HepG2 (cell line): ENCODE measurements around the gene ARSB. TPM values are rescaled to one million over a fixed set of nuclear protein-coding genes. Genes with fewer than 3 reads are reported as not detected.
A peak's percentile ranks its signal among the peaks of the same experiment; 100 is the strongest.

Source experiments
- CENPT ChIP-seq: sonication (generic); formaldehyde crosslinking; IDR thresholded peaks from 2 replicates; pipeline ENCODE4 v1.8.0; 2022; ENCODE audit warnings: low read depth, mild to moderate bottlenecking, moderate library complexity, missing genetic modification reagents
- KDM3A ChIP-seq: IDR thresholded peaks from 2 replicates; pipeline ENCODE4 v1.6.1; 2018; ENCODE audit warnings: low read depth, missing compliant biosample characterization
- RAD51 ChIP-seq: fragments of 450-650 bp; IDR thresholded peaks from 2 replicates; pipeline ENCODE4 v1.6.1; 2016; ENCODE audit warnings: borderline replicate concordance
- SAP130 ChIP-seq: IDR thresholded peaks from 2 replicates; pipeline ENCODE4 v1.6.1; 2016; ENCODE audit warnings: low read depth
- YEATS2 ChIP-seq: sonication (generic); formaldehyde crosslinking; IDR thresholded peaks from 2 replicates; pipeline ENCODE4 v1.4.0; 2020; ENCODE audit warnings: missing genetic modification reagents, borderline replicate concordance
- ZBTB7A ChIP-seq: sonication (generic); formaldehyde crosslinking; IDR thresholded peaks from 2 replicates; pipeline ENCODE4 v1.8.0; 2022; ENCODE audit warnings: mild to moderate bottlenecking, missing genetic modification reagents
- ZNF292 ChIP-seq: sonication (generic); formaldehyde crosslinking; IDR thresholded peaks from 2 replicates; pipeline ENCODE4 v1.8.1; 2022; ENCODE audit warnings: mild to moderate bottlenecking, low read depth, missing genetic modification reagents, borderline replicate concordance
- ZNF430 ChIP-seq: sonication (generic); formaldehyde crosslinking; IDR thresholded peaks from 2 replicates; pipeline ENCODE4 v1.9.0; 2021; ENCODE audit warnings: mild to moderate bottlenecking, missing genetic modification reagents
- polyA plus RNA-seq, 8 experiments: library from polyadenylated mRNA; depleted of rRNA in 3 of 8; stranded (reverse) in 7 of 8; unstranded in 1 of 8; fragments of >200 nt; fragmentation: Illumina TruSeq in 4 of 8; extraction: Trizol in 4 of 8; gene quantifications; 2 replicates each; pipeline versions ENCODE4 v1.2.1 to v1.2.3, GENCODE V29; 2011 to 2016; ENCODE audit warnings: low read depth in 4 of 8, missing spikeins in 1 of 8, mixed read lengths in 1 of 8; ENCODE audit not compliant: insufficient read depth in 1 of 8
- total RNA-seq, 5 experiments: library from RNA; depleted of rRNA; stranded (reverse); fragments of >200 nt; fragmentation: Illumina TruSeq; extraction: Trizol; gene quantifications; 2 replicates each; pipeline ENCODE4 v1.2.3, GENCODE V29; 2016; ENCODE audit warnings: low read depth in 1 of 5
- TF ChIP-seq, protein P1 (sequence below): sonication (generic); formaldehyde crosslinking; IDR thresholded peaks from 2 replicates; pipeline ENCODE4 v1.8.1; 2022; ENCODE audit warnings: low read depth, mild to moderate bottlenecking, missing genetic modification reagents
- TF ChIP-seq, protein P2 (sequence below): sonication (generic); formaldehyde crosslinking; IDR thresholded peaks from one replicate; pipeline ENCODE4 v1.5.1; 2020; ENCODE audit warnings: mild to moderate bottlenecking, missing genetic modification reagents; ENCODE audit errors: not compliant biosample characterization
- TF ChIP-seq, protein P3 (sequence below): sonication (generic); formaldehyde crosslinking; IDR thresholded peaks from 2 replicates; pipeline ENCODE4 v1.5.0; 2020; ENCODE audit warnings: missing genetic modification reagents, mild to moderate bottlenecking, borderline replicate concordance
- TF ChIP-seq, protein P4 (sequence below): sonication (generic); formaldehyde crosslinking; IDR thresholded peaks from 2 replicates; pipeline ENCODE4 v1.4.0; 2020; ENCODE audit warnings: missing genetic modification reagents
- TF ChIP-seq, protein P5 (sequence below): sonication (generic); formaldehyde crosslinking; IDR thresholded peaks from 2 replicates; pipeline ENCODE4 v1.5.1; 2020; ENCODE audit warnings: mild to moderate bottlenecking, missing genetic modification reagents, borderline replicate concordance

ARSB gene
- total and polyA plus RNA-seq, 2 of the 13 experiments (the other 11 are each of a cell fraction or from before 2014, with no cell fraction given): 52.6 to 66.4 TPM

DNA sequence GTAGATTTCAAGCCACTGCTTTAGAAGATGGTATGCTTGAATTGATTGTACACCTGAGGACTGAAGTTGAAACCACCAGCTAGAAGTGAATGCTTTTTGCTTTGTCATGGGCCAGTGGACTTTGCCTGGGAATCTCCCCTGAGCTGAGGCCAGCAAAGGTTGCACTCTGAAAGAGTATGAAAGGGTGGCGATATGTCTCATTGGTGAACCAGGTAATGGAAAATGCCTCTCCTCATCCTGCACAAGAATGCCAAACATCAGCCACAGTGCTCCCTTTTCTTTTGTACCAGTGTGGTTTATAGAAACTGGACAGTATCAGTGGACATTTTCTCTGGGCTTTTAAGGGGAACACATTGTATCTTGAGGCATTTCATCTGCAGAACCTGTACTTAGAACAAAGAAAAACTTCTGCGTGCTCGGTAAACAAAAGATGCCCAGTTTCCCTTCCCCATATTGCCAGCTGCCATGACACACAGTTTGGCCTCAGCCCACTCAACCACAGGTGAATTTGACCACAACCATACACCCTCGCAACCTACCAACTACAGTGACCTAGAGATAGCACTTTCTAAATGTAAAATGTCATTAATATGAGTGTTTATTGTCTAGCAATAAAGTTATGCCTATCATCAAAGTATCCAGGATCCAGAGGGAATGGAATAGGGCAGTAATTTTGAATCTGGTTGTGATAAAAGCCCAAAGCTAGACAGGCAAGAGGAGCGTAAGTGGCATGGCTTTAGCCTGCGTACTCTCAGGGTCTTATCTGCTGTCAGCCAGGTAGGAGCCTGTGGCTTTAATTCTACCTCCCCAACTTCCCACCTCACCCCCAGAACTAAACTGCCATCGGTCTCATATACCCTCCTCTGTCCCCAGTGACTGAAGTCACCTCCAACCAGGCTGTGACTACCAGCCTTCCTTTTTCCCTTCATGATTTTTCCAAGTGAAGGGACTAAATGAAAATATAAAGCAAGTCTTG, 257.0 kb downstream of the ARSB start (continued):
- TF ChIP-seq RAD51: no peak
- TF ChIP-seq, protein P1, sequence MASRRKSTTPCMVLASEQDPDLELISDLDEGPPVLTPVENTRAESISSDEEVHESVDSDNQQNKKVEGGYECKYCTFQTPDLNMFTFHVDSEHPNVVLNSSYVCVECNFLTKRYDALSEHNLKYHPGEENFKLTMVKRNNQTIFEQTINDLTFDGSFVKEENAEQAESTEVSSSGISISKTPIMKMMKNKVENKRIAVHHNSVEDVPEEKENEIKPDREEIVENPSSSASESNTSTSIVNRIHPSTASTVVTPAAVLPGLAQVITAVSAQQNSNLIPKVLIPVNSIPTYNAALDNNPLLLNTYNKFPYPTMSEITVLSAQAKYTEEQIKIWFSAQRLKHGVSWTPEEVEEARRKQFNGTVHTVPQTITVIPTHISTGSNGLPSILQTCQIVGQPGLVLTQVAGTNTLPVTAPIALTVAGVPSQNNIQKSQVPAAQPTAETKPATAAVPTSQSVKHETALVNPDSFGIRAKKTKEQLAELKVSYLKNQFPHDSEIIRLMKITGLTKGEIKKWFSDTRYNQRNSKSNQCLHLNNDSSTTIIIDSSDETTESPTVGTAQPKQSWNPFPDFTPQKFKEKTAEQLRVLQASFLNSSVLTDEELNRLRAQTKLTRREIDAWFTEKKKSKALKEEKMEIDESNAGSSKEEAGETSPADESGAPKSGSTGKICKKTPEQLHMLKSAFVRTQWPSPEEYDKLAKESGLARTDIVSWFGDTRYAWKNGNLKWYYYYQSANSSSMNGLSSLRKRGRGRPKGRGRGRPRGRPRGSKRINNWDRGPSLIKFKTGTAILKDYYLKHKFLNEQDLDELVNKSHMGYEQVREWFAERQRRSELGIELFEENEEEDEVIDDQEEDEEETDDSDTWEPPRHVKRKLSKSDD (CRISPR knock-in tag): no peak
- TF ChIP-seq, protein P2, sequence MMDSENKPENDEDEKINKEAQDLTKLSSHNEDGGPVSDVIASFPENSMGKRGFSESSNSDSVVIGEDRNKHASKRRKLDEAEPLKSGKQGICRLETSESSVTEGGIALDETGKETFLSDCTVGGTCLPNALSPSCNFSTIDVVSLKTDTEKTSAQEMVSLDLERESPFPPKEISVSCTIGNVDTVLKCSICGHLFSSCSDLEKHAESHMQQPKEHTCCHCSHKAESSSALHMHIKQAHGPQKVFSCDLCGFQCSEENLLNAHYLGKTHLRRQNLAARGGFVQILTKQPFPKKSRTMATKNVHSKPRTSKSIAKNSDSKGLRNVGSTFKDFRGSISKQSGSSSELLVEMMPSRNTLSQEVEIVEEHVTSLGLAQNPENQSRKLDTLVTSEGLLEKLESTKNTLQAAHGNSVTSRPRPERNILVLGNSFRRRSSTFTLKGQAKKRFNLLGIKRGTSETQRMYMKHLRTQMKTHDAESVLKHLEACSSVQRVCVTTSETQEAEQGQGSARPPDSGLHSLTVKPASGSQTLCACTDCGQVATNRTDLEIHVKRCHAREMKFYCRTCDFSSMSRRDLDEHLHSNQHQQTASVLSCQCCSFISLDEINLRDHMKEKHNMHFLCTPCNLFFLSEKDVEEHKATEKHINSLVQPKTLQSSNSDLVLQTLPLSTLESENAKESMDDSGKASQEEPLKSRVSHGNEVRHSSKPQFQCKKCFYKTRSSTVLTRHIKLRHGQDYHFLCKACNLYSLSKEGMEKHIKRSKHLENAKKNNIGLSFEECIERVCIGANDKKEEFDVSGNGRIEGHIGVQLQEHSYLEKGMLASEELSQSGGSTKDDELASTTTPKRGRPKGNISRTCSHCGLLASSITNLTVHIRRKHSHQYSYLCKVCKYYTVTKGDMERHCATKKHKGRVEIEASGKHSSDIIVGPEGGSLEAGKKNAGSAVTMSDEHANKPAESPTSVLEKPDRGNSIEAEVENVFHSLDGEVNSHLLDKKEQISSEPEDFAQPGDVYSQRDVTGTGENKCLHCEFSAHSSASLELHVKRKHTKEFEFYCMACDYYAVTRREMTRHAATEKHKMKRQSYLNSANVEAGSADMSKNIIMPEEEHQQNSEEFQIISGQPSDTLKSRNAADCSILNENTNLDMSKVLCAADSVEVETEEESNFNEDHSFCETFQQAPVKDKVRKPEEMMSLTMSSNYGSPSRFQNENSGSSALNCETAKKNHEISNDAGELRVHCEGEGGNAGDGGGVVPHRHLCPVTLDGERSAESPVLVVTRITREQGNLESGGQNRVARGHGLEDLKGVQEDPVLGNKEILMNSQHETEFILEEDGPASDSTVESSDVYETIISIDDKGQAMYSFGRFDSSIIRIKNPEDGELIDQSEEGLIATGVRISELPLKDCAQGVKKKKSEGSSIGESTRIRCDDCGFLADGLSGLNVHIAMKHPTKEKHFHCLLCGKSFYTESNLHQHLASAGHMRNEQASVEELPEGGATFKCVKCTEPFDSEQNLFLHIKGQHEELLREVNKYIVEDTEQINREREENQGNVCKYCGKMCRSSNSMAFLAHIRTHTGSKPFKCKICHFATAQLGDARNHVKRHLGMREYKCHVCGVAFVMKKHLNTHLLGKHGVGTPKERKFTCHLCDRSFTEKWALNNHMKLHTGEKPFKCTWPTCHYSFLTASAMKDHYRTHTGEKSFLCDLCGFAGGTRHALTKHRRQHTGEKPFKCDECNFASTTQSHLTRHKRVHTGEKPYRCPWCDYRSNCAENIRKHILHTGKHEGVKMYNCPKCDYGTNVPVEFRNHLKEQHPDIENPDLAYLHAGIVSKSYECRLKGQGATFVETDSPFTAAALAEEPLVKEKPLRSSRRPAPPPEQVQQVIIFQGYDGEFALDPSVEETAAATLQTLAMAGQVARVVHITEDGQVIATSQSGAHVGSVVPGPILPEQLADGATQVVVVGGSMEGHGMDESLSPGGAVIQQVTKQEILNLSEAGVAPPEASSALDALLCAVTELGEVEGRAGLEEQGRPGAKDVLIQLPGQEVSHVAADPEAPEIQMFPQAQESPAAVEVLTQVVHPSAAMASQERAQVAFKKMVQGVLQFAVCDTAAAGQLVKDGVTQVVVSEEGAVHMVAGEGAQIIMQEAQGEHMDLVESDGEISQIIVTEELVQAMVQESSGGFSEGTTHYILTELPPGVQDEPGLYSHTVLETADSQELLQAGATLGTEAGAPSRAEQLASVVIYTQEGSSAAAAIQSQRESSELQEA (CRISPR knock-in tag): no peak
- TF ChIP-seq SAP130 (CRISPR knock-in tag): peak; percentile 58
- TF ChIP-seq ZNF292 (CRISPR knock-in tag): peak; percentile 74; the same call in 1 of the 2 replicates
- no peak for TF ChIP-seq YEATS2
- TF ChIP-seq ZNF430 (CRISPR knock-in tag): no peak
- no peak for TF ChIP-seq ZBTB7A (CRISPR knock-in tag)
- no peak for TF ChIP-seq KDM3A (CRISPR knock-in tag)
- TF ChIP-seq, protein P3, sequence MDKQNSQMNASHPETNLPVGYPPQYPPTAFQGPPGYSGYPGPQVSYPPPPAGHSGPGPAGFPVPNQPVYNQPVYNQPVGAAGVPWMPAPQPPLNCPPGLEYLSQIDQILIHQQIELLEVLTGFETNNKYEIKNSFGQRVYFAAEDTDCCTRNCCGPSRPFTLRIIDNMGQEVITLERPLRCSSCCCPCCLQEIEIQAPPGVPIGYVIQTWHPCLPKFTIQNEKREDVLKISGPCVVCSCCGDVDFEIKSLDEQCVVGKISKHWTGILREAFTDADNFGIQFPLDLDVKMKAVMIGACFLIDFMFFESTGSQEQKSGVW (CRISPR knock-in tag): no peak
- TF ChIP-seq CENPT (CRISPR knock-in tag): no peak
- TF ChIP-seq, protein P4, sequence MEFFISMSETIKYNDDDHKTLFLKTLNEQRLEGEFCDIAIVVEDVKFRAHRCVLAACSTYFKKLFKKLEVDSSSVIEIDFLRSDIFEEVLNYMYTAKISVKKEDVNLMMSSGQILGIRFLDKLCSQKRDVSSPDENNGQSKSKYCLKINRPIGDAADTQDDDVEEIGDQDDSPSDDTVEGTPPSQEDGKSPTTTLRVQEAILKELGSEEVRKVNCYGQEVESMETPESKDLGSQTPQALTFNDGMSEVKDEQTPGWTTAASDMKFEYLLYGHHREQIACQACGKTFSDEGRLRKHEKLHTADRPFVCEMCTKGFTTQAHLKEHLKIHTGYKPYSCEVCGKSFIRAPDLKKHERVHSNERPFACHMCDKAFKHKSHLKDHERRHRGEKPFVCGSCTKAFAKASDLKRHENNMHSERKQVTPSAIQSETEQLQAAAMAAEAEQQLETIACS (CRISPR knock-in tag): no peak
- TF ChIP-seq, protein P5, sequence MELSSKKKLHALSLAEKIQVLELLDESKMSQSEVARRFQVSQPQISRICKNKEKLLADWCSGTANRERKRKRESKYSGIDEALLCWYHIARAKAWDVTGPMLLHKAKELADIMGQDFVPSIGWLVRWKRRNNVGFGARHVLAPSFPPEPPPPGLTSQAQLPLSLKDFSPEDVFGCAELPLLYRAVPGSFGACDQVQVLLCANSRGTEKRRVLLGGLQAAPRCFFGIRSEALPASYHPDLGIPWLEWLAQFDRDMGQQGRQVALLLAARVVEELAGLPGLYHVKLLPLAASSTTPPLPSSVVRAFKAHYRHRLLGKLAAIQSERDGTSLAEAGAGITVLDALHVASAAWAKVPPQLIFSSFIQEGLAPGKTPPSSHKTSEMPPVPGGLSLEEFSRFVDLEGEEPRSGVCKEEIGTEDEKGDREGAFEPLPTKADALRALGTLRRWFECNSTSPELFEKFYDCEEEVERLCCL: no peak
